B cell (primary cell): Measurements from ENCODE around the gene GNA15.

Experiments used
- EZH2 ChIP-seq: IDR thresholded peaks from 2 replicates; pipeline ENCODE4 v1.6.1; 2012; ENCODE audit warnings: borderline replicate concordance, low read depth, mild to moderate bottlenecking, moderate library complexity, low read length; ENCODE audit not compliant: insufficient read depth, poor library complexity, severe bottlenecking
- TF ChIP-seq, protein P1 (sequence below): fragments of 200-600 bp; IDR thresholded peaks from one replicate; pipeline ENCODE4 v1.8.0; 2022; ENCODE audit warnings: antibody characterized with exemption, mild to moderate bottlenecking

DNA sequence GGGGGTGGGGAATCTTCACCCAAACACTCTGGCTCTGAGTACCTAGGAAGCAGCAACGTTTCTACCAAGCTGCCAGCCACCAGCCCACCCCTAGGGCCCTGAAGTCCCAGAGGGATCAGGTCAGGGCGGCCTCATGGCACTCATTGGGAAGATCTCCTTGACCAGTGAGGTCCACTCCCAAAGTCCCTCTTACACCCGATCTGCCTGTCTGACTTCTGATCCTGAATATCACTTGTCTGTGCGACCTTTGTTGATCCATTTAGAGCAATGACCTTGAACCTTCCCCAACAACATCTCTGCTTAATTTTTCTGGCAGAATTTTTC lies 2.1 kb upstream of the GNA15 start:
- TF ChIP-seq, protein P1, sequence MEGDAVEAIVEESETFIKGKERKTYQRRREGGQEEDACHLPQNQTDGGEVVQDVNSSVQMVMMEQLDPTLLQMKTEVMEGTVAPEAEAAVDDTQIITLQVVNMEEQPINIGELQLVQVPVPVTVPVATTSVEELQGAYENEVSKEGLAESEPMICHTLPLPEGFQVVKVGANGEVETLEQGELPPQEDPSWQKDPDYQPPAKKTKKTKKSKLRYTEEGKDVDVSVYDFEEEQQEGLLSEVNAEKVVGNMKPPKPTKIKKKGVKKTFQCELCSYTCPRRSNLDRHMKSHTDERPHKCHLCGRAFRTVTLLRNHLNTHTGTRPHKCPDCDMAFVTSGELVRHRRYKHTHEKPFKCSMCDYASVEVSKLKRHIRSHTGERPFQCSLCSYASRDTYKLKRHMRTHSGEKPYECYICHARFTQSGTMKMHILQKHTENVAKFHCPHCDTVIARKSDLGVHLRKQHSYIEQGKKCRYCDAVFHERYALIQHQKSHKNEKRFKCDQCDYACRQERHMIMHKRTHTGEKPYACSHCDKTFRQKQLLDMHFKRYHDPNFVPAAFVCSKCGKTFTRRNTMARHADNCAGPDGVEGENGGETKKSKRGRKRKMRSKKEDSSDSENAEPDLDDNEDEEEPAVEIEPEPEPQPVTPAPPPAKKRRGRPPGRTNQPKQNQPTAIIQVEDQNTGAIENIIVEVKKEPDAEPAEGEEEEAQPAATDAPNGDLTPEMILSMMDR = no peak
- TF ChIP-seq EZH2 = no peak
